ENCODE measurements around the gene NECTIN1. TPM values are rescaled to one million over a fixed set of nuclear protein-coding genes. Genes with fewer than 3 reads are reported as not detected.

The NECTIN1 gene
- total and polyA plus RNA-seq, 2 of the 13 experiments (the other 11 are each of a cell fraction or from before 2014, with no cell fraction given), result 3.9 to 7.3 TPM

DNA sequence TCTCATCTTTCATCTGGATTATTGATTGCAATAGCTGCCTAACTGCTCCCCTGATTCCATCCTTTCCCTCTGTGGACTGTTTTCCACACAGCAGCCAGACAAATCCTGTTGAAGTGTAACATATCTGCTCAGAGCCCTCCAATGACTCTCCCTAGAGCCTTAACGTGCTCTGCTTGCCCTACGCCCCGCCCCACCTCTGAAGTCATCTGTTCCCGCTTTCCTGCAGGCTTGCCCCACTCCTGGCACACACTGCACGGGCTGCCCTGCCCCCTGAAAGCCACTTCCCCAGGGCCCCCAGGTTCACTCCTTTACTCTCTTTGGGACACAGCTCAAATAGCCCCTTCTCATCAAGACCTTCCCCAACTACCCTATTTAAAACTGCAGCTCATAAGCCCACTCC is 59.5 kb downstream of the NECTIN1 start:
- CTCF ChIA-PET (ENCODE audit: low intra/inter-chr PET ratio, low total read pairs), result no interaction called here
- H2AFZ ChIP-seq (ENCODE audit: low read length), result no peak overlapping the region
- no peaks in the 10 kb centered on the region for H3K27me3 ChIP-seq (ENCODE audit: control insufficient read depth in 1 of 2, insufficient read depth in 2 of 2, low read length in 2 of 2)
- H3K27ac ChIP-seq (ENCODE audit: extremely low read length, insufficient read depth, low read length), result no peak overlapping the region
- H3K79me2 ChIP-seq (ENCODE audit: insufficient read depth, low read length), result no peaks in the 10 kb centered on the region
- no TSS peak for BruUV-seq (replicated peaks)
- H3K4me3 ChIP-seq (replicated peaks in 1 of 3; ENCODE audit: insufficient read depth in 1 of 3, low read depth in 2 of 3, low read length in 3 of 3), result no peak overlapping the region
- TF ChIP-seq, protein P1, sequence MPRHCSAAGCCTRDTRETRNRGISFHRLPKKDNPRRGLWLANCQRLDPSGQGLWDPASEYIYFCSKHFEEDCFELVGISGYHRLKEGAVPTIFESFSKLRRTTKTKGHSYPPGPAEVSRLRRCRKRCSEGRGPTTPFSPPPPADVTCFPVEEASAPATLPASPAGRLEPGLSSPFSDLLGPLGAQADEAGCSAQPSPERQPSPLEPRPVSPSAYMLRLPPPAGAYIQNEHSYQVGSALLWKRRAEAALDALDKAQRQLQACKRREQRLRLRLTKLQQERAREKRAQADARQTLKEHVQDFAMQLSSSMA (CRISPR knock-in tag; IDR thresholded peaks at IDR 0.05), result no peak
- TF ChIP-seq ZMYM3 (CRISPR knock-in tag; IDR thresholded peaks at IDR 0.05), result no peak
- TF ChIP-seq FIP1L1 (IDR thresholded peaks at IDR 0.05; ENCODE audit: borderline replicate concordance, insufficient read depth, low read depth, low read length), result no peak
- TF ChIP-seq, protein P2, sequence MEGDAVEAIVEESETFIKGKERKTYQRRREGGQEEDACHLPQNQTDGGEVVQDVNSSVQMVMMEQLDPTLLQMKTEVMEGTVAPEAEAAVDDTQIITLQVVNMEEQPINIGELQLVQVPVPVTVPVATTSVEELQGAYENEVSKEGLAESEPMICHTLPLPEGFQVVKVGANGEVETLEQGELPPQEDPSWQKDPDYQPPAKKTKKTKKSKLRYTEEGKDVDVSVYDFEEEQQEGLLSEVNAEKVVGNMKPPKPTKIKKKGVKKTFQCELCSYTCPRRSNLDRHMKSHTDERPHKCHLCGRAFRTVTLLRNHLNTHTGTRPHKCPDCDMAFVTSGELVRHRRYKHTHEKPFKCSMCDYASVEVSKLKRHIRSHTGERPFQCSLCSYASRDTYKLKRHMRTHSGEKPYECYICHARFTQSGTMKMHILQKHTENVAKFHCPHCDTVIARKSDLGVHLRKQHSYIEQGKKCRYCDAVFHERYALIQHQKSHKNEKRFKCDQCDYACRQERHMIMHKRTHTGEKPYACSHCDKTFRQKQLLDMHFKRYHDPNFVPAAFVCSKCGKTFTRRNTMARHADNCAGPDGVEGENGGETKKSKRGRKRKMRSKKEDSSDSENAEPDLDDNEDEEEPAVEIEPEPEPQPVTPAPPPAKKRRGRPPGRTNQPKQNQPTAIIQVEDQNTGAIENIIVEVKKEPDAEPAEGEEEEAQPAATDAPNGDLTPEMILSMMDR (CRISPR knock-in tag; IDR thresholded peaks at IDR 0.05), result no peak
- no peak for TF ChIP-seq SRSF1 (optimal IDR thresholded peaks at IDR 0.05; ENCODE audit: low read depth, low read length)
- TF ChIP-seq ZNF354B (CRISPR knock-in tag; IDR thresholded peaks at IDR 0.05), result no peak
- TF ChIP-seq MTA3 (CRISPR knock-in tag; IDR thresholded peaks at IDR 0.05), result no peak
- TF ChIP-seq EED (CRISPR knock-in tag; IDR thresholded peaks at IDR 0.05), result no peak
- TF ChIP-seq TARDBP (CRISPR knock-in tag; IDR thresholded peaks at IDR 0.05), result no peak
- TF ChIP-seq, protein P3, sequence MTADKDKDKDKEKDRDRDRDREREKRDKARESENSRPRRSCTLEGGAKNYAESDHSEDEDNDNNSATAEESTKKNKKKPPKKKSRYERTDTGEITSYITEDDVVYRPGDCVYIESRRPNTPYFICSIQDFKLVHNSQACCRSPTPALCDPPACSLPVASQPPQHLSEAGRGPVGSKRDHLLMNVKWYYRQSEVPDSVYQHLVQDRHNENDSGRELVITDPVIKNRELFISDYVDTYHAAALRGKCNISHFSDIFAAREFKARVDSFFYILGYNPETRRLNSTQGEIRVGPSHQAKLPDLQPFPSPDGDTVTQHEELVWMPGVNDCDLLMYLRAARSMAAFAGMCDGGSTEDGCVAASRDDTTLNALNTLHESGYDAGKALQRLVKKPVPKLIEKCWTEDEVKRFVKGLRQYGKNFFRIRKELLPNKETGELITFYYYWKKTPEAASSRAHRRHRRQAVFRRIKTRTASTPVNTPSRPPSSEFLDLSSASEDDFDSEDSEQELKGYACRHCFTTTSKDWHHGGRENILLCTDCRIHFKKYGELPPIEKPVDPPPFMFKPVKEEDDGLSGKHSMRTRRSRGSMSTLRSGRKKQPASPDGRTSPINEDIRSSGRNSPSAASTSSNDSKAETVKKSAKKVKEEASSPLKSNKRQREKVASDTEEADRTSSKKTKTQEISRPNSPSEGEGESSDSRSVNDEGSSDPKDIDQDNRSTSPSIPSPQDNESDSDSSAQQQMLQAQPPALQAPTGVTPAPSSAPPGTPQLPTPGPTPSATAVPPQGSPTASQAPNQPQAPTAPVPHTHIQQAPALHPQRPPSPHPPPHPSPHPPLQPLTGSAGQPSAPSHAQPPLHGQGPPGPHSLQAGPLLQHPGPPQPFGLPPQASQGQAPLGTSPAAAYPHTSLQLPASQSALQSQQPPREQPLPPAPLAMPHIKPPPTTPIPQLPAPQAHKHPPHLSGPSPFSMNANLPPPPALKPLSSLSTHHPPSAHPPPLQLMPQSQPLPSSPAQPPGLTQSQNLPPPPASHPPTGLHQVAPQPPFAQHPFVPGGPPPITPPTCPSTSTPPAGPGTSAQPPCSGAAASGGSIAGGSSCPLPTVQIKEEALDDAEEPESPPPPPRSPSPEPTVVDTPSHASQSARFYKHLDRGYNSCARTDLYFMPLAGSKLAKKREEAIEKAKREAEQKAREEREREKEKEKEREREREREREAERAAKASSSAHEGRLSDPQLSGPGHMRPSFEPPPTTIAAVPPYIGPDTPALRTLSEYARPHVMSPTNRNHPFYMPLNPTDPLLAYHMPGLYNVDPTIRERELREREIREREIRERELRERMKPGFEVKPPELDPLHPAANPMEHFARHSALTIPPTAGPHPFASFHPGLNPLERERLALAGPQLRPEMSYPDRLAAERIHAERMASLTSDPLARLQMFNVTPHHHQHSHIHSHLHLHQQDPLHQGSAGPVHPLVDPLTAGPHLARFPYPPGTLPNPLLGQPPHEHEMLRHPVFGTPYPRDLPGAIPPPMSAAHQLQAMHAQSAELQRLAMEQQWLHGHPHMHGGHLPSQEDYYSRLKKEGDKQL (CRISPR knock-in tag; IDR thresholded peaks at IDR 0.05; ENCODE audit: low read depth), result no peak
- WGBS (ENCODE audit: low lambda C conversion rate), result 94% methylated on average over 5 of the region's 5 CpGs
- ATAC-seq (no peak), DNase-seq (ENCODE audit: low spot score) (no peak), FAIRE-seq (no peak)
- no peaks in the 10 kb centered on the region for H3K36me3 ChIP-seq (replicated peaks in 1 of 2; ENCODE audit: control insufficient read depth in 1 of 2, insufficient read depth in 2 of 2, low read length in 2 of 2)
- intact Hi-C loops (cut with micrococcal nuclease; ENCODE audit: unreplicated experiment), result loop anchor here (10.0 kb wide), 3 partner anchors 185 to 515 kb away; no protein-coding TSS in a partner anchor
- no peaks in the 10 kb centered on the region for H4K20me1 ChIP-seq (ENCODE audit: insufficient read depth, low read length)
- no peak overlapping the region for H3K4me2 ChIP-seq (ENCODE audit: low read depth, low read length)
- H3K9me3 ChIP-seq (ENCODE audit: low read length), result no peaks in the 10 kb centered on the region
- H3K4me1 ChIP-seq (ENCODE audit: insufficient read depth, low read length), result peaks cover 5% of the 10 kb centered on the region; the same call in 1 of the 2 replicates
- no peak overlapping the region for H3K9ac ChIP-seq (ENCODE audit: insufficient read depth, low read depth, low read length)
- in situ Hi-C loops (cut with HindIII; ENCODE audit: extremely low pct_ligation_motif_present, low pct_unique_long_range_greater_than_20kb), result loop anchor here (10.0 kb wide), 2 partner anchors 345 to 435 kb away; no protein-coding TSS in a partner anchor
- POLR2A ChIA-PET, result no interaction called here

Data from HepG2 (cell line).